DOHH2 (cell line): Measurements from ENCODE around the gene LGI2.

Source experiments
- H3F3A ChIP-seq: fragments of 200-600 bp; sonication (generic), shearing (Covaris generic); 2 replicates; pipeline ENCODE4 v1.6.0; 2016; ENCODE audit warnings: antibody characterized with exemption, mild to moderate bottlenecking; ENCODE audit not compliant: control insufficient read depth, insufficient read depth
- H3K27ac ChIP-seq: fragments of 200-600 bp; sonication (generic); 2 replicates; pipeline ENCODE4 v1.5.1; 2014; ENCODE audit warnings: low read depth, mild to moderate bottlenecking, low read length, moderate library complexity
- H3K27me3 ChIP-seq: fragments of 200-600 bp; sonication (generic); 2 replicates; pipeline ENCODE4 v1.6.1; 2014; ENCODE audit warnings: mild to moderate bottlenecking, low read length, mixed read lengths; ENCODE audit not compliant: control insufficient read depth
- H3K36me3 ChIP-seq: fragments of 200-600 bp; sonication (generic); 2 replicates; pipeline ENCODE4 v1.6.1; 2014; ENCODE audit warnings: mild to moderate bottlenecking, low read length, moderate library complexity, mixed read lengths; ENCODE audit not compliant: control insufficient read depth
- H3K4me1 ChIP-seq: fragments of 200-600 bp; sonication (generic); 2 replicates; pipeline ENCODE4 v1.6.1; 2014; ENCODE audit warnings: mild to moderate bottlenecking, low read length, mixed read lengths; ENCODE audit not compliant: control insufficient read depth
- H3K4me2 ChIP-seq: fragments of 200-600 bp; sonication (generic); 2 replicates; pipeline ENCODE4 v1.6.0; 2014; ENCODE audit warnings: mild to moderate bottlenecking, low read length, moderate library complexity
- H3K4me3 ChIP-seq: fragments of 200-600 bp; sonication (generic); 2 replicates; pipeline ENCODE4 v1.5.1; 2014; ENCODE audit warnings: mild to moderate bottlenecking, low read length, mixed read lengths
- H3K79me2 ChIP-seq: fragments of 200-600 bp; sonication (generic); 2 replicates; pipeline ENCODE4 v1.6.1; 2014; ENCODE audit warnings: mild to moderate bottlenecking, low read length, mixed read lengths; ENCODE audit not compliant: control insufficient read depth
- H3K9me2 ChIP-seq: fragments of 200-600 bp; sonication (generic); replicated peaks from 2 replicates; pipeline ENCODE4 v1.6.1; 2014; ENCODE audit warnings: mild to moderate bottlenecking, low read length, mixed read lengths; ENCODE audit not compliant: control insufficient read depth
- H3K9me3 ChIP-seq: fragments of 200-600 bp; sonication (generic); 2 replicates; pipeline ENCODE4 v1.6.1; 2014; ENCODE audit warnings: antibody characterized with exemption, low read length, mixed read lengths; ENCODE audit not compliant: control insufficient read depth, insufficient read depth
- H4K20me1 ChIP-seq: fragments of 200-600 bp; sonication (generic); 2 replicates; pipeline ENCODE4 v1.6.0; 2014; ENCODE audit warnings: low read depth, mild to moderate bottlenecking, antibody characterized with exemption, low read length, moderate library complexity; ENCODE audit not compliant: control insufficient read depth, insufficient read depth
- EZH2phosphoT487 ChIP-seq: fragments of 200-600 bp; sonication (generic); IDR thresholded peaks from 2 replicates; pipeline ENCODE4 v1.6.1; 2017; ENCODE audit warnings: borderline replicate concordance, mild to moderate bottlenecking, antibody characterized with exemption, low read length, moderate library complexity, mixed read lengths
- TF ChIP-seq, protein P1 (sequence below): fragments of 200-600 bp; sonication (generic); IDR thresholded peaks from one replicate; pipeline ENCODE4 v1.5.1; 2014; ENCODE audit warnings: antibody characterized with exemption, mild to moderate bottlenecking, low read depth, low read length; ENCODE audit not compliant: poor library complexity, severe bottlenecking

Gene LGI2

GRCh38 chr4:25031077-25031621 is 403 bp upstream of the LGI2 start:
- Histone ChIP-seq H3K79me2 (no peaks in the 10 kb centered on the region), H3K4me3 (no peak overlapping the region), H3K36me3 (no peaks in the 10 kb centered on the region), H3F3A (no peaks in the 10 kb centered on the region), H3K4me2 (no peak overlapping the region), H4K20me1 (no peaks in the 10 kb centered on the region), H3K9me3 (no peaks in the 10 kb centered on the region), H3K4me1 (no peaks in the 10 kb centered on the region), H3K27me3 (peaks cover 3% of the 10 kb centered on the region; the same call in 1 of the 2 replicates), H3K9me2 (no peaks in the 10 kb centered on the region; the same call in 1 of the 2 replicates), H3K27ac (no peak overlapping the region)
- TF ChIP-seq, protein P1, sequence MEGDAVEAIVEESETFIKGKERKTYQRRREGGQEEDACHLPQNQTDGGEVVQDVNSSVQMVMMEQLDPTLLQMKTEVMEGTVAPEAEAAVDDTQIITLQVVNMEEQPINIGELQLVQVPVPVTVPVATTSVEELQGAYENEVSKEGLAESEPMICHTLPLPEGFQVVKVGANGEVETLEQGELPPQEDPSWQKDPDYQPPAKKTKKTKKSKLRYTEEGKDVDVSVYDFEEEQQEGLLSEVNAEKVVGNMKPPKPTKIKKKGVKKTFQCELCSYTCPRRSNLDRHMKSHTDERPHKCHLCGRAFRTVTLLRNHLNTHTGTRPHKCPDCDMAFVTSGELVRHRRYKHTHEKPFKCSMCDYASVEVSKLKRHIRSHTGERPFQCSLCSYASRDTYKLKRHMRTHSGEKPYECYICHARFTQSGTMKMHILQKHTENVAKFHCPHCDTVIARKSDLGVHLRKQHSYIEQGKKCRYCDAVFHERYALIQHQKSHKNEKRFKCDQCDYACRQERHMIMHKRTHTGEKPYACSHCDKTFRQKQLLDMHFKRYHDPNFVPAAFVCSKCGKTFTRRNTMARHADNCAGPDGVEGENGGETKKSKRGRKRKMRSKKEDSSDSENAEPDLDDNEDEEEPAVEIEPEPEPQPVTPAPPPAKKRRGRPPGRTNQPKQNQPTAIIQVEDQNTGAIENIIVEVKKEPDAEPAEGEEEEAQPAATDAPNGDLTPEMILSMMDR: no peak
- no peak for TF ChIP-seq EZH2phosphoT487

GRCh38 chr4:25029479-25030276 is 1.1 kb downstream of the LGI2 start:
- Histone ChIP-seq H3K4me3 (no peak overlapping the region), H3K79me2 (no peaks in the 10 kb centered on the region), H3K27me3 (0 out of 2 replicates have a peak, but pooled peaks cover 5% of the 10 kb centered on the region), H3F3A (no peaks in the 10 kb centered on the region), H3K36me3 (no peaks in the 10 kb centered on the region), H3K9me2 (no peaks in the 10 kb centered on the region), H3K4me2 (no peak overlapping the region), H3K9me3 (no peaks in the 10 kb centered on the region), H3K27ac (no peak overlapping the region), H4K20me1 (no peaks in the 10 kb centered on the region), H3K4me1 (no peaks in the 10 kb centered on the region)
- no peak for TF ChIP-seq EZH2phosphoT487
- TF ChIP-seq, protein P1: no peak

DNA sequence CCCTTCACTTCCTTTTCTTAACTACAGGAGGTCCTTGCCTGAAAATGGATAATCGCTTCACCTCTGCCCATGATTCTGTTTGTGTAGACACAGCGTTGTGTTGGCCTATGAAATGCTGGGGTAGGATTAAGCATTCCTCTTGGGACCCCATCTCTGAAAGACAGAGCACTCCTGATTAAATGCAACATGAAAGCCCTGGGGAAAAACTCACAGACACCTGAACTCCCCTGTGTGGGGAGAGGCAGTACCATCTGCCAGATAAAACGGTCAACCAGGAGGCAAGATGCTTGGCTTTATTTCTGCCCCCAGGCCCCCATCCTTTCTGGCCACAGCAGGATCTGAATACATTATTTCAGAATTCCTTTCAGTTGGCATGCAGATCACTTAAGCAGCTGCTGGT is 1.9 kb downstream of the LGI2 start:
- no peaks in the 10 kb centered on the region for H4K20me1 ChIP-seq
- 0 out of 2 replicates have a peak, but pooled peaks cover 5% of the 10 kb centered on the region for H3K27me3 ChIP-seq
- H3K9me3 ChIP-seq: no peaks in the 10 kb centered on the region
- TF ChIP-seq EZH2phosphoT487: no peak
- TF ChIP-seq, protein P1: no peak
- no peak overlapping the region for H3K4me2 ChIP-seq
- no peaks in the 10 kb centered on the region for H3K9me2 ChIP-seq
- H3K36me3 ChIP-seq: no peaks in the 10 kb centered on the region
- no peaks in the 10 kb centered on the region for H3K79me2 ChIP-seq
- no peak overlapping the region for H3K27ac ChIP-seq
- no peaks in the 10 kb centered on the region for H3K4me1 ChIP-seq
- H3F3A ChIP-seq: no peaks in the 10 kb centered on the region
- H3K4me3 ChIP-seq: no peak overlapping the region
